Keratinocyte (primary cell): ENCODE data around the gene FGFBP1.

Experiments
- CTCF ChIP-seq, 3 experiments: IDR thresholded peaks in 1 of 3; conservative IDR thresholded peaks in 1 of 3; optimal IDR thresholded peaks in 1 of 3; 2 replicates in 2 of 3; 3 replicates in 1 of 3; pipeline versions ENCODE3 to v1.5.1; 2011; ENCODE audit warnings: low read length in 3 of 3, mild to moderate bottlenecking in 3 of 3, moderate library complexity in 2 of 3, control low read depth in 1 of 3, inconsistent platforms in 1 of 3; ENCODE audit not compliant: insufficient read depth in 2 of 3; ENCODE audit errors: extremely low read depth in 1 of 3
- EZH2 ChIP-seq: IDR thresholded peaks from one replicate; pipeline ENCODE4 v1.6.1; 2012; ENCODE audit warnings: inconsistent platforms, mild to moderate bottlenecking, low read length, moderate library complexity

- no peak for TF ChIP-seq EZH2
- TF ChIP-seq CTCF (optimal IDR thresholded peaks at IDR 0.05 in 1 of 3, IDR thresholded peaks at IDR 0.05 in 1 of 3, conservative IDR thresholded peaks at IDR 0.05 in 1 of 3; ENCODE audit: extremely low read depth in 1 of 3, insufficient read depth in 2 of 3, low read length in 3 of 3), result no peak
Measured at GRCh38 chr4:15929540-15929939, 9.0 kb downstream of the FGFBP1 start.
